GM18508 (cell line): Measurements from ENCODE around the gene CELF2.
"Not testable (repeated sequence)": the region's sequence is repeated elsewhere in the genome, so short reads cannot be mapped to it uniquely, and the experiment has no call there.

Experiments
- ATAC-seq: cut with Tn5 transposase; IDR thresholded peaks from one replicate; pipeline ENCODE4 v1.9.1; 2021; ENCODE audit warnings: moderate number of reproducible peaks; ENCODE audit not compliant: insufficient read depth, unreplicated experiment

The CELF2 gene

GRCh38 chr10:11118686-11119085 is 101.0 kb downstream of the CELF2 start:
- ATAC-seq = no peak

DNA sequence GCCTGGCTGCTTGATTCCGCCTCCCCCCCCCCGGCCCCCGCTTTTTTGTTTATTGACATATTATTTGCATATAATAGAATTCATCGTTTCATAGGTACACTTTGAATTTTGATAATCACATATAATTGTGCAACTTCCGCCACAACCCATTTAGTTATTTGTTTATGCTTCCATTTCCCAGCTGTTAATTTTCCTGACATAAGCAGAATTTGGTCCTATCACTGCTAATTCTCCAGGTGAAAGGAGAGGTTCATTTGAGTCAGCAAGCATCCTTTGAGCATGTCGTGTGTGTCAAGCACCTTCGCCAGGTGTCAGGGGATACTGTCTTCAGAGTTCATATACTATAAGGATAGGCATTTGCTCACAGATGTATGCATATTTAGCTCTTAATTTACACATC is 102.2 kb downstream of the CELF2 start:
- no peak for ATAC-seq

DNA sequence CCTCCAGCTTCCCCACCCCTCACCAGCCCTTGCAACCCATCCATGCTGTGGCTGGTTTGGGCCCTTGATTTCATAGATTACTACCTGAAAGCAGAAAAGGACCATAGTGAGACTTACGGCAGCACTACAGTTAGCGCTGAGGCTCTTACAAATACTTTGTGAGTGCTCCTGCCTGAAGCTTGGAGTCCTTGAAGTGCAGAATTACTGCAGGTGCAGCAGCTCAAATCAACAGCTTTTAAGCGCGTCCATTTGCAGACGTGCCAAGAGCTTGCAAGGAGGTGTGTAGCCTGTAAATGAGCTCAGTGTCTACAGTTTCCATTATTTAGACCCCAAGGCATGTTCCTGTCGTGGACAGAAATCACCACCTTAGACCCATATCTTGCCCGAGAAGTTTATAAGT is 103.0 kb downstream of the CELF2 start:
- ATAC-seq = no peak

DNA sequence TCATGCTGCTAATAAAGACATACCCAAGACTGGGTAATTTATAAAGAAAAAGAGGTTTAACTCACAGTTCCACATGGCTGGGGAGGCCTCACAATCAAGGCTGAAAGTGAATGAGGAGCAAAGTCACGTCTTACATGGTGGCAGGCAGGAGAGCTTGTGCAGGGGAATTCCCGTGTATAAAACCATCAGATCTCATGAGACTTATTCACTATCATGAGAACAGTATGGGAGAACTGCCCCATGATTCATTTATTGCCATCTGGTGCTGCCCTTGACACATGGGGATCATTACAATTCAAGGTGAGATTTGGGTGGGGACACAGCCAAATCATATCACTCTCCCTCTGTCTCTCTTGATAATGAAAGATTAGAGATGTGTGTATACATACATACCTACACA is 106.2 kb downstream of the CELF2 start:
- ATAC-seq = not testable (repeated sequence)

DNA sequence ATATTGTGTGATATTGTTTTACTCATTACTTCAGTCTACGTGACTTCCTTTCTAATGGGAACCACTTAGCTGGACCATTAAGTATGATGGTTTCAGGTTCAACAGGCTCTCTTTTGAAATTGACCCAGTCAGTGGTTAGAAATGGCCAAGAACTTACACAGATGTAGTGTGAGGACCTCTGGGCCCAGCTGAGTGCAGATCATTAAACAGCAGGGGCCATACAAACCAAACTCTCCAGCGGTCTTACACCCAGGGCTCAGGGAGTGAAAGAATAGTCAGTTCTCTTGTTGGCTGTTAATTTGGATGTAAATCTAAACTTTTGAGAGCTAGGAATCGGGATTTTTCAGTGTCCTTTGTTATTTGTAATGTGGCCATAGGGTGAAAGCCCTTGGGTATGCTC is 107.3 kb downstream of the CELF2 start:
- ATAC-seq = no peak

- ATAC-seq = not testable (repeated sequence)
Measured at GRCh38 chr10:11127017-11127416, 109.3 kb downstream of the CELF2 start.

DNA sequence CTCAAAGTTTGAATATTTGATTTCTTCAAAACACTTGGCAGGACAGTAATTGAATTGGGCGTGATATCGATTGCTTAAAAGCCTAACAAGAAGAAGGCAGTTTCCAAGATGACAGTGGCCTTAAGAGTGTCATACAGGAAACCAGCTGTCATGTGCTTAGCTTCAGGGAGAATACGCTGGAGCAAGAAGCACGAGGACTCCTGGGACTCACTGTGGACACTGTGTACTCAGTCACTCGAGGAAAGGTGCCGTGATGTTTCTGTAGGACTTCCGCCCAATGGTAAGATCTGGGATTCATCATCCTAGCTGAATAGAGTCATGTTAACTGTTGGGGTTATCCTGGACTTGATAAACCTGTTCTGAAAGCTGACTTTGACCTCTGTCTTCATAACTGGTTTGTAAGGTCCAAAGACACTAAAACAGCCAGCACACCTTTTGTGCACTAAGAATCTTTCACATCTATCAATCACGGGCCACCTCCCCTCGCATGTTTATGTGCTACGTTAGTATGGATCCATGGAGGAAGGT is 113.5 kb downstream of the CELF2 start:
- ATAC-seq = no peak

DNA sequence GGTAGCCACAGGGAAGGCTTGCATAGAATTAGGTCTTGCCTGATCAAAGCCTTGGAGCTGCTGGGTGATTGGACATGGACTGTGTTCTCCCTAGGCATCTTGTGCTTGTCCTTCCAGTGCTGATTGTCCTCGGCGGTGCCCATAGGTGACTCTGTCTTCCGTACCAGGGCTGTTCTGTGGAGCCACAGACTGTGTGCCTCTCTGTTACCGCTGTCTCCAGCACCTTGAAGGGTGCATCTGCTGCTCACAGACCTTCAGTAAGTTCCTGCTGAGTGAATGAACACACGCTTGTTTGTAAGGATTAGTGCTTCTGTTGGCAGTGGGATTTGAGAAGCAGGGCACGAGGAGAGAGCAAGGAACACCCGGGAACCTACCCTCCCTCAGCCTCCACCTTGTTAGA is 116.7 kb downstream of the CELF2 start:
- no peak for ATAC-seq

GRCh38 chr10:11135709-11136108 is 118.0 kb downstream of the CELF2 start:
- ATAC-seq = no peak

DNA sequence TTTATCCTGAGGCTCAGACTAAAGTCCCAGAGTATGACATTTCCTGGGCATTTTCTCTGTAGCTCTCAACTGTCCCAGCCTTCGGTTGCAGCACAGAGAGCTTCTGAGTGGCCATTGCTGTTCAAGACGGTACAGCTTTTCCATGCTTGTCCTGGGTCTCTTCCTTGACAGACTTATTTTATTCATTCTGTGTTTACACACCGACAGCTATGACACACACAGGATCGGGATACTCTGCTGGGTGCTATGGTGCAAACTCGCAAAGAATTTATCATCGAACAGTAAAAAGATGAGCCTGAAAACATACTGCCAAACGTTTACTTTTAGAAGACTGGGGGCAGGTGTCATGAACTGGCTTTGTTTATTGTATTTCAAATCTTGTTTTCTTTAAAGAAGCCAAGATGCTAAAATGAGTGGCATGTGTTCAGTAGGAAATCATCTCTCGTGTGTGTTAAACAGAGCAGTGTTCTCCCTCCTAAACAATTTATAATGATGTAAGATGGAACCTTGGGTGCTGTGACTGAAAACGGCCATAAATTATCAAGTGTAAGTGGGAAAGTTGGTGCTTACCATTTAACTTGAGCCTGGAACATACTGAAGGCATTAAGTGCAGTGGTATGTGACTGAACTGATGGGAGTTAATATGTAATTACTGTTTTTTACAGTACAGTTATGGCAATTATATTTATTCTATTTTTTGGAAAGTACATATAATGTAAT is 120.8 kb downstream of the CELF2 start:
- no peak for ATAC-seq

DNA sequence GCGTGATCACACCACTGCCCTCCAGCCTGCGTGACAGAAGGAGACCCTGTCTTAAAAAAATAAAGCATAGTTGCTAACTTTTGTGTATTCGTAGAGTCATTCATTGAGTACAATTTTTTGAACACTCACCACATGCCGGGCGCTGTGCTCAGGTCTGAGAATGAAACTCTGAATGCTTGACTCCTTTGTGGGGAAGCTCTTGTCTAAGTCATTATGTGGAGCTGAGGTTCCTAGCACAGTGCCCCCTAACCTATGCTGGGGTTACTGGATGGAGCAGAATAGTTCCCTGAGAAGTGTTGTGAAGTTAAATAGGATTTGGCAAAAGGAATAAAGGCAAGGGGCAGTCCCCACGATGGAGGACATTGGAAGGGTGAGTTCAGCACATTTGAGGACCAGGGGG is 123.3 kb downstream of the CELF2 start:
- no peak for ATAC-seq

DNA sequence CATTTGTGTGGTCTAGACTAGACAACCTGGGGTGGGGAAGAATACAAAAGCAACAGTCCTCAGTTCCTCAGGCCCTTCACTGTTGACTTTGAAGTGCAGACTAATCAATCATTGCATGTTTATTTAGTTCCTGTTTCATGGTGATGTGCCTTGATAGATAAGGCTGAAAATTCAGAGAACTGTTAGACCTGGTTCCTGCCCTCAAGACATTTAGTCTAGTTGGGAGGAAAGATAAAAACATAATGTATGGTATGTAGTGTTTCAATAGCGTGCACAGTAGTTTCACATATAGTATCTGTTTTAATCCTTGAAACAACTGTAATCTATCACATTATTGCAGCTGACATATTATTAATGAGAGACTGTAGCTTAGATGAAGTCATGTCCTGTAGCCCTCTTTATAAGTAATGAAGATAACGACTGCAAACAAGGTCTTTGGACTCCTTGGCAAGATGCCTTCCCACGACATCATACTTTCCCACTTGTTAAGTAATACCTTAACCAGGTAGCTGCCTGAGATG is 124.0 kb downstream of the CELF2 start:
- no peak for ATAC-seq

GRCh38 chr10:11142777-11143176 is 125.1 kb downstream of the CELF2 start:
- no peak for ATAC-seq

GRCh38 chr10:11143242-11143641 is 125.6 kb downstream of the CELF2 start:
- ATAC-seq = no peak

- peak; percentile 12 for ATAC-seq
Measured at GRCh38 chr10:11144626-11145494, 127.2 kb downstream of the CELF2 start.

- peak; percentile 78 for ATAC-seq
Measured at GRCh38 chr10:11145495-11145855, 127.8 kb downstream of the CELF2 start.

GRCh38 chr10:11146402-11147171 is 128.9 kb downstream of the CELF2 start:
- no peak for ATAC-seq

- no peak for ATAC-seq
Measured at GRCh38 chr10:11147722-11148121, 130.1 kb downstream of the CELF2 start.

- no peak for ATAC-seq
Measured at GRCh38 chr10:11148142-11149028, 130.7 kb downstream of the CELF2 start.

DNA sequence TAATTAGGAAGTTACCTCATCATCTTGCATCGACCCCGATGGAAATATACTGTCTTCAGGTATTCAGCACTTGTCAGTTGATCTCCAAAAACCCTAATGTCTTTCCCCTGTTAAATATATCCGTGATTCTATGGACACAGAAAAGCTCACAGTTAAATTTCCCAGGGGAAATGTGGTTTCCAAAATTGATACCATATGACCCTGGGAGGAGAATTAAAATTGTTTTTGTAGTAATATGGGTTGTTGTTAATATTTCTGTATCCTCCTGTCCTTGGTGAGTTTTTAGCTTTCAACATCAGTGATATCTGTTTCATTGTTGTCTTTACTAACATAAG is 132.1 kb downstream of the CELF2 start:
- no peak for ATAC-seq
